ENCODE data around the gene SLC4A3.
"Not testable (repeated sequence)": the region's sequence is repeated elsewhere in the genome, so short reads cannot be mapped to it uniquely, and the experiment has no call there.

SLC4A3 gene

GRCh38 chr2:219681694-219682300 lies 54.4 kb downstream of the SLC4A3 start:
- H2BK120ac ChIP-seq (ENCODE audit: low read depth, low read length) = no peak overlapping the region
- H3K18ac ChIP-seq (ENCODE audit: low read depth in 1 of 2, low read length in 2 of 2) = peak overlapping the region in 1 of 2 experiments; percentile 23
- H3K9me3 ChIP-seq (ENCODE audit: control insufficient read depth, low read length) = no peaks in the 10 kb centered on the region
- no peak overlapping the region for H3K14ac ChIP-seq (ENCODE audit: low read length in 2 of 2)
- H4K8ac ChIP-seq (ENCODE audit: low read length) = peak overlapping the region; percentile 71
- H3K79me1 ChIP-seq (replicated peaks; ENCODE audit: low read length, poor library complexity, severe bottlenecking) = no peaks in the 10 kb centered on the region
- no peak overlapping the region for H4K91ac ChIP-seq (ENCODE audit: low read length)
- H2BK12ac ChIP-seq (ENCODE audit: low read length in 2 of 2) = no peak overlapping the region
- no peak overlapping the region for H2AFZ ChIP-seq (ENCODE audit: low read depth, low read length)
- H3K27ac ChIP-seq (ENCODE audit: low read length, poor library complexity, severe bottlenecking) = no peak overlapping the region
- no peaks in the 10 kb centered on the region for H3K27me3 ChIP-seq (ENCODE audit: control insufficient read depth in 1 of 2, insufficient read depth in 1 of 2, low read length in 2 of 2)
- peak; percentile 50 for DNase-seq
- H2BK15ac ChIP-seq (ENCODE audit: low read depth, poor library complexity, severe bottlenecking) = no peak overlapping the region
- 49% methylated on average over 6 of the region's 6 CpGs for WGBS
- no peak overlapping the region for H3K23ac ChIP-seq (ENCODE audit: low read length in 2 of 2)
- H3K4me2 ChIP-seq (ENCODE audit: low read length, poor library complexity, severe bottlenecking) = no peak overlapping the region
- peaks cover 11% of the 10 kb centered on the region for H3K4me1 ChIP-seq (ENCODE audit: control insufficient read depth, insufficient read depth, low read depth, low read length)
- no peak overlapping the region for H3K4ac ChIP-seq (ENCODE audit: low read depth in 1 of 2, low read length in 2 of 2)
- H2BK5ac ChIP-seq (ENCODE audit: low read depth, low read length, poor library complexity, severe bottlenecking) = no peak overlapping the region
- no peak overlapping the region for H3K4me3 ChIP-seq (ENCODE audit: insufficient read depth in 1 of 2, low read depth in 1 of 2, low read length in 2 of 2)
- no peak overlapping the region for H2AK5ac ChIP-seq (ENCODE audit: low read length, severe bottlenecking)
- H3K9ac ChIP-seq (ENCODE audit: low read length) = peak overlapping the region; percentile 45
- H3K36me3 ChIP-seq (ENCODE audit: control insufficient read depth in 1 of 2, insufficient read depth in 2 of 2, low read depth in 1 of 2, low read length in 2 of 2) = no peaks in the 10 kb centered on the region

GRCh38 chr2:219683474-219683873 lies 56.0 kb downstream of the SLC4A3 start:
- not testable (repeated sequence) for H3K4ac ChIP-seq (ENCODE audit: low read depth in 1 of 2, low read length in 2 of 2); H2AFZ ChIP-seq (ENCODE audit: low read depth, low read length); H3K79me1 ChIP-seq (replicated peaks; ENCODE audit: low read length, poor library complexity, severe bottlenecking)

GRCh38 chr2:219684721-219685689 lies 57.6 kb downstream of the SLC4A3 start:
- 66% methylated on average over 18 of the region's 18 CpGs for WGBS
- no peaks in the 10 kb centered on the region for H3K9me3 ChIP-seq (ENCODE audit: control insufficient read depth, low read length)
- peak overlapping the region in 1 of 2 experiments; percentile 74 for H2BK12ac ChIP-seq (ENCODE audit: low read length in 2 of 2)
- no peak overlapping the region for H2BK5ac ChIP-seq (ENCODE audit: low read depth, low read length, poor library complexity, severe bottlenecking)
- H3K18ac ChIP-seq (ENCODE audit: low read depth in 1 of 2, low read length in 2 of 2) = peak overlapping the region in 1 of 2 experiments; percentile 80
- H2AK5ac ChIP-seq (ENCODE audit: low read length, severe bottlenecking) = peak overlapping the region; percentile 40
- H3K27ac ChIP-seq (ENCODE audit: low read length, poor library complexity, severe bottlenecking) = peak overlapping the region; percentile 55
- peaks cover 17% of the 10 kb centered on the region for H3K4me1 ChIP-seq (ENCODE audit: control insufficient read depth, insufficient read depth, low read depth, low read length)
- peak; percentile 51 for DNase-seq
- H3K79me1 ChIP-seq (replicated peaks; ENCODE audit: low read length, poor library complexity, severe bottlenecking) = no peaks in the 10 kb centered on the region
- peak overlapping the region; percentile 19 for H4K8ac ChIP-seq (ENCODE audit: low read length)
- H3K27me3 ChIP-seq (ENCODE audit: control insufficient read depth in 1 of 2, insufficient read depth in 1 of 2, low read length in 2 of 2) = no peaks in the 10 kb centered on the region
- H2BK120ac ChIP-seq (ENCODE audit: low read depth, low read length) = no peak overlapping the region
- no peak overlapping the region for H3K4ac ChIP-seq (ENCODE audit: low read depth in 1 of 2, low read length in 2 of 2)
- peak overlapping the region; percentile 63 for H4K91ac ChIP-seq (ENCODE audit: low read length)
- peak overlapping the region in 1 of 2 experiments; percentile 72 for H3K4me3 ChIP-seq (ENCODE audit: insufficient read depth in 1 of 2, low read depth in 1 of 2, low read length in 2 of 2)
- H3K4me2 ChIP-seq (ENCODE audit: low read length, poor library complexity, severe bottlenecking) = peak overlapping the region; percentile 41
- no peaks in the 10 kb centered on the region for H3K36me3 ChIP-seq (ENCODE audit: control insufficient read depth in 1 of 2, insufficient read depth in 2 of 2, low read depth in 1 of 2, low read length in 2 of 2)
- H3K14ac ChIP-seq (ENCODE audit: low read length in 2 of 2) = peak overlapping the region in 1 of 2 experiments; percentile 41
- peak overlapping the region; percentile 18 for H2AFZ ChIP-seq (ENCODE audit: low read depth, low read length)
- H3K23ac ChIP-seq (ENCODE audit: low read length in 2 of 2) = no peak overlapping the region
- H3K9ac ChIP-seq (ENCODE audit: low read length) = peak overlapping the region; percentile 92
- H2BK15ac ChIP-seq (ENCODE audit: low read depth, poor library complexity, severe bottlenecking) = peak overlapping the region; percentile 32

More at GRCh38 chr2:219683474-219683873, 56.0 kb downstream of the SLC4A3 start:
- not testable (repeated sequence) for H2BK5ac ChIP-seq (ENCODE audit: low read depth, low read length, poor library complexity, severe bottlenecking); H3K9me3 ChIP-seq (ENCODE audit: control insufficient read depth, low read length); H2AK5ac ChIP-seq (ENCODE audit: low read length, severe bottlenecking); H4K91ac ChIP-seq (ENCODE audit: low read length); H3K36me3 ChIP-seq (ENCODE audit: control insufficient read depth in 1 of 2, insufficient read depth in 2 of 2, low read depth in 1 of 2, low read length in 2 of 2); H3K9ac ChIP-seq (ENCODE audit: low read length); H3K14ac ChIP-seq (ENCODE audit: low read length in 2 of 2); H3K4me3 ChIP-seq (ENCODE audit: insufficient read depth in 1 of 2, low read depth in 1 of 2, low read length in 2 of 2); H4K8ac ChIP-seq (ENCODE audit: low read length); H2BK12ac ChIP-seq (ENCODE audit: low read length in 2 of 2); H2BK120ac ChIP-seq (ENCODE audit: low read depth, low read length); H3K4me2 ChIP-seq (ENCODE audit: low read length, poor library complexity, severe bottlenecking); H3K23ac ChIP-seq (ENCODE audit: low read length in 2 of 2); H3K18ac ChIP-seq (ENCODE audit: low read depth in 1 of 2, low read length in 2 of 2); H2BK15ac ChIP-seq (ENCODE audit: low read depth, poor library complexity, severe bottlenecking); H3K27me3 ChIP-seq (ENCODE audit: control insufficient read depth in 1 of 2, insufficient read depth in 1 of 2, low read length in 2 of 2); DNase-seq; H3K27ac ChIP-seq (ENCODE audit: low read length, poor library complexity, severe bottlenecking)
- 80% methylated on average over 1 of the region's 2 CpGs for WGBS
- H3K4me1 ChIP-seq (ENCODE audit: control insufficient read depth, insufficient read depth, low read depth, low read length) = peaks cover 13% of the 10 kb centered on the region

- no peaks in the 10 kb centered on the region for H3K36me3 ChIP-seq (ENCODE audit: control insufficient read depth in 1 of 2, insufficient read depth in 2 of 2, low read depth in 1 of 2, low read length in 2 of 2)
- no peaks in the 10 kb centered on the region for H3K27me3 ChIP-seq (ENCODE audit: control insufficient read depth in 1 of 2, insufficient read depth in 1 of 2, low read length in 2 of 2)
- H3K14ac ChIP-seq (ENCODE audit: low read length in 2 of 2) = no peak overlapping the region
- no peak overlapping the region for H3K23ac ChIP-seq (ENCODE audit: low read length in 2 of 2)
- H3K79me1 ChIP-seq (replicated peaks; ENCODE audit: low read length, poor library complexity, severe bottlenecking) = no peaks in the 10 kb centered on the region
- no peak overlapping the region for H3K4me2 ChIP-seq (ENCODE audit: low read length, poor library complexity, severe bottlenecking)
- H3K18ac ChIP-seq (ENCODE audit: low read depth in 1 of 2, low read length in 2 of 2) = no peak overlapping the region
- peak overlapping the region; percentile 10 for H3K27ac ChIP-seq (ENCODE audit: low read length, poor library complexity, severe bottlenecking)
- H3K4me1 ChIP-seq (ENCODE audit: control insufficient read depth, insufficient read depth, low read depth, low read length) = peaks cover 20% of the 10 kb centered on the region
- H4K91ac ChIP-seq (ENCODE audit: low read length) = no peak overlapping the region
- H2AFZ ChIP-seq (ENCODE audit: low read depth, low read length) = no peak overlapping the region
- H3K4me3 ChIP-seq (ENCODE audit: insufficient read depth in 1 of 2, low read depth in 1 of 2, low read length in 2 of 2) = no peak overlapping the region
- no peak overlapping the region for H4K8ac ChIP-seq (ENCODE audit: low read length)
- H3K9ac ChIP-seq (ENCODE audit: low read length) = peak overlapping the region; percentile 56
- no peaks in the 10 kb centered on the region for H3K9me3 ChIP-seq (ENCODE audit: control insufficient read depth, low read length)
- no peak overlapping the region for H2BK12ac ChIP-seq (ENCODE audit: low read length in 2 of 2)
- no peak overlapping the region for H3K4ac ChIP-seq (ENCODE audit: low read depth in 1 of 2, low read length in 2 of 2)
- H2AK5ac ChIP-seq (ENCODE audit: low read length, severe bottlenecking) = no peak overlapping the region
- H2BK15ac ChIP-seq (ENCODE audit: low read depth, poor library complexity, severe bottlenecking) = no peak overlapping the region
- peak; percentile 79 for DNase-seq
- no peak overlapping the region for H2BK120ac ChIP-seq (ENCODE audit: low read depth, low read length)
- WGBS = 85% methylated on average over 3 of the region's 3 CpGs
- H2BK5ac ChIP-seq (ENCODE audit: low read depth, low read length, poor library complexity, severe bottlenecking) = no peak overlapping the region
Measured at GRCh38 chr2:219687272-219687671, 59.8 kb downstream of the SLC4A3 start.
